ENCODE measurements around the gene TMC6. TPM values are rescaled to one million over a fixed set of nuclear protein-coding genes. Genes with fewer than 3 reads are reported as not detected.

TMC6 gene
- polyA plus RNA-seq, 1 donor (not counting 4 experiments of a cell fraction or from before 2014, with no cell fraction given) = 20.4 TPM

GRCh38 chr17:78095035-78095434 is 33.5 kb downstream of the TMC6 start:
- TF ChIP-seq CTCF (optimal IDR thresholded peaks at IDR 0.05 in 1 of 3, IDR thresholded peaks at IDR 0.05 in 1 of 3, conservative IDR thresholded peaks at IDR 0.05 in 1 of 3; ENCODE audit: extremely low read depth in 1 of 3, insufficient read depth in 2 of 3, low read length in 3 of 3) = no peak
- TF ChIP-seq EZH2 (IDR thresholded peaks at IDR 0.05; ENCODE audit: low read length) = no peak
- H3K9ac ChIP-seq (ENCODE audit: control insufficient read depth, extremely low read depth, insufficient read depth, low read length) = no peak overlapping the region
- H3K36me3 ChIP-seq (ENCODE audit: control insufficient read depth in 2 of 2, extremely low read depth in 1 of 2, insufficient read depth in 2 of 2, low read length in 2 of 2) = peaks cover 0 to 1% of the 10 kb centered on the region in 2 experiments
- H3K4me1 ChIP-seq (ENCODE audit: control insufficient read depth, extremely low read depth, insufficient read depth, low read length) = no peaks in the 10 kb centered on the region
- H3K4me3 ChIP-seq (ENCODE audit: control insufficient read depth in 2 of 3, extremely low read depth in 1 of 3, insufficient read depth in 2 of 3, low read depth in 1 of 3, low read length in 3 of 3) = no peak overlapping the region
- dilution Hi-C loops (cut with MboI; ENCODE audit: extremely low pct_ligation_motif_present, low sequenced_read_pairs) = no loop called here
- no peaks in the 10 kb centered on the region for H3K9me1 ChIP-seq (ENCODE audit: control insufficient read depth, extremely low read depth, insufficient read depth, low read length)
- no peak overlapping the region for H3K27ac ChIP-seq (ENCODE audit: control insufficient read depth, insufficient read depth, low read length)
- H2AFZ ChIP-seq (ENCODE audit: control insufficient read depth, low read length) = no peak overlapping the region
- H3K27me3 ChIP-seq (ENCODE audit: control insufficient read depth, extremely low read depth, insufficient read depth, low read length) = no peaks in the 10 kb centered on the region
- H4K20me1 ChIP-seq (ENCODE audit: control insufficient read depth, extremely low read depth, insufficient read depth, low read length) = no peaks in the 10 kb centered on the region
- FAIRE-seq (no peak), DNase-seq (ENCODE audit: low read depth, low spot score) (no peak)
- no peak overlapping the region for H3K4me2 ChIP-seq (ENCODE audit: control insufficient read depth, extremely low read depth, insufficient read depth, low read depth, low read length)
- H3K79me2 ChIP-seq (ENCODE audit: control insufficient read depth, insufficient read depth, low read length) = no peaks in the 10 kb centered on the region
- no peaks in the 10 kb centered on the region for H3K9me3 ChIP-seq (ENCODE audit: control insufficient read depth, low read depth, low read length)

- dilution Hi-C loops (cut with MboI; ENCODE audit: extremely low pct_ligation_motif_present, low sequenced_read_pairs) = no loop called here
- Histone ChIP-seq H3K9me3 (ENCODE audit: control insufficient read depth, low read depth, low read length) (no peaks in the 10 kb centered on the region), H3K4me3 (ENCODE audit: control insufficient read depth in 2 of 3, extremely low read depth in 1 of 3, insufficient read depth in 2 of 3, low read depth in 1 of 3, low read length in 3 of 3) (no peak overlapping the region), H3K27me3 (ENCODE audit: control insufficient read depth, extremely low read depth, insufficient read depth, low read length) (no peaks in the 10 kb centered on the region), H3K36me3 (ENCODE audit: control insufficient read depth in 2 of 2, extremely low read depth in 1 of 2, insufficient read depth in 2 of 2, low read length in 2 of 2) (peaks cover 0 to 1% of the 10 kb centered on the region in 2 experiments), H3K79me2 (ENCODE audit: control insufficient read depth, insufficient read depth, low read length) (no peaks in the 10 kb centered on the region), H3K4me2 (ENCODE audit: control insufficient read depth, extremely low read depth, insufficient read depth, low read depth, low read length) (no peak overlapping the region), H3K4me1 (ENCODE audit: control insufficient read depth, extremely low read depth, insufficient read depth, low read length) (no peaks in the 10 kb centered on the region), H4K20me1 (ENCODE audit: control insufficient read depth, extremely low read depth, insufficient read depth, low read length) (no peaks in the 10 kb centered on the region), H3K27ac (ENCODE audit: control insufficient read depth, insufficient read depth, low read length) (no peak overlapping the region), H3K9me1 (ENCODE audit: control insufficient read depth, extremely low read depth, insufficient read depth, low read length) (no peaks in the 10 kb centered on the region), H3K9ac (ENCODE audit: control insufficient read depth, extremely low read depth, insufficient read depth, low read length) (no peak overlapping the region), H2AFZ (ENCODE audit: control insufficient read depth, low read length) (no peak overlapping the region)
- FAIRE-seq (no peak), DNase-seq (ENCODE audit: low read depth, low spot score) (no peak)
- TF ChIP-seq EZH2 (IDR thresholded peaks at IDR 0.05; ENCODE audit: low read length) (no peak), CTCF (optimal IDR thresholded peaks at IDR 0.05 in 1 of 3, IDR thresholded peaks at IDR 0.05 in 1 of 3, conservative IDR thresholded peaks at IDR 0.05 in 1 of 3; ENCODE audit: extremely low read depth in 1 of 3, insufficient read depth in 2 of 3, low read length in 3 of 3) (no peak)
Measured at GRCh38 chr17:78092794-78093324, 35.7 kb downstream of the TMC6 start.

Measured in keratinocyte (primary cell).